Keratinocyte (primary cell): ENCODE data around the gene BCL2.
A peak's percentile ranks its signal among the peaks of the same experiment; 100 is the strongest.

ENCODE experiments used
- CTCF ChIP-seq, 3 experiments: IDR thresholded peaks in 1 of 3; conservative IDR thresholded peaks in 1 of 3; optimal IDR thresholded peaks in 1 of 3; 2 replicates in 2 of 3; 3 replicates in 1 of 3; pipeline versions ENCODE3 to v1.5.1; 2011; ENCODE audit warnings: low read length in 3 of 3, mild to moderate bottlenecking in 3 of 3, moderate library complexity in 2 of 3, control low read depth in 1 of 3, inconsistent platforms in 1 of 3; ENCODE audit not compliant: insufficient read depth in 2 of 3; ENCODE audit errors: extremely low read depth in 1 of 3
- EZH2 ChIP-seq: IDR thresholded peaks from one replicate; pipeline ENCODE4 v1.6.1; 2012; ENCODE audit warnings: inconsistent platforms, mild to moderate bottlenecking, low read length, moderate library complexity

- TF ChIP-seq CTCF (optimal IDR thresholded peaks at IDR 0.05 in 1 of 3, IDR thresholded peaks at IDR 0.05 in 1 of 3, conservative IDR thresholded peaks at IDR 0.05 in 1 of 3; ENCODE audit: extremely low read depth in 1 of 3, insufficient read depth in 2 of 3, low read length in 3 of 3) (no peak), EZH2 (peak; percentile 38)
Observed at GRCh38 chr18:63319383-63320122, at the start of gene BCL2.
